ENCODE data around the gene CD22.
"Not testable (repeated sequence)": the region's sequence is repeated elsewhere in the genome, so short reads cannot be mapped to it uniquely, and the experiment has no call there.

The CD22 gene

GRCh38 chr19:35368378-35368777, 39.4 kb downstream of the CD22 start:
- no peak overlapping the region for H3K4me3 ChIP-seq (ENCODE audit: low read depth in 1 of 2, low read length in 2 of 2)
- H3K4me1 ChIP-seq (ENCODE audit: control insufficient read depth in 1 of 2, insufficient read depth in 2 of 2, low read length in 2 of 2): no peaks in the 10 kb centered on the region
- no peaks in the 10 kb centered on the region for H3K36me3 ChIP-seq (ENCODE audit: control insufficient read depth in 1 of 2, insufficient read depth in 2 of 2, low read length in 2 of 2)
- no peaks in the 10 kb centered on the region for H3K9me3 ChIP-seq (ENCODE audit: control insufficient read depth in 1 of 2, low read length in 2 of 2)
- no peak overlapping the region for H3K27ac ChIP-seq (ENCODE audit: low read length)
- H3K27me3 ChIP-seq (ENCODE audit: low read depth, low read length): no peaks in the 10 kb centered on the region

- no peaks in the 10 kb centered on the region for H3K36me3 ChIP-seq (ENCODE audit: control insufficient read depth in 1 of 2, insufficient read depth in 2 of 2, low read length in 2 of 2)
- no peak overlapping the region for H3K4me3 ChIP-seq (ENCODE audit: low read depth in 1 of 2, low read length in 2 of 2)
- H3K27ac ChIP-seq (ENCODE audit: low read length): no peak overlapping the region
- no peaks in the 10 kb centered on the region for H3K27me3 ChIP-seq (ENCODE audit: low read depth, low read length)
- no peaks in the 10 kb centered on the region for H3K4me1 ChIP-seq (ENCODE audit: control insufficient read depth in 1 of 2, insufficient read depth in 2 of 2, low read length in 2 of 2)
- no peaks in the 10 kb centered on the region for H3K9me3 ChIP-seq (ENCODE audit: control insufficient read depth in 1 of 2, low read length in 2 of 2)
These were observed 40.5 kb downstream of the CD22 start for GRCh38 chr19:35369522-35369921.

- Histone ChIP-seq H3K27ac (ENCODE audit: low read length) (no peak within 1 kb of the TSS), H3K9me3 (ENCODE audit: control insufficient read depth in 1 of 2, low read length in 2 of 2) (no peaks in the 10 kb centered on the region), H3K27me3 (ENCODE audit: low read depth, low read length) (no peaks in the 10 kb centered on the region), H3K36me3 (ENCODE audit: control insufficient read depth in 1 of 2, insufficient read depth in 2 of 2, low read length in 2 of 2) (no peaks in the 10 kb centered on the region), H3K4me1 (ENCODE audit: control insufficient read depth in 1 of 2, insufficient read depth in 2 of 2, low read length in 2 of 2) (no peaks in the 10 kb centered on the region), H3K4me3 (ENCODE audit: low read depth in 1 of 2, low read length in 2 of 2) (no peak within 1 kb of the TSS)
These were observed 41.7 kb downstream of the CD22 start, which contains the start of gene GPR42 for GRCh38 chr19:35370722-35371121. Gene GPR42, plus strand, starts transcription at chr19:35371068. Its CDS starts 292 bp downstream, at chr19:35371360.

GRCh38 chr19:35373492-35373891, 44.5 kb downstream of the CD22 start:
- H3K27ac ChIP-seq (ENCODE audit: low read length): no peak overlapping the region
- no peaks in the 10 kb centered on the region for H3K36me3 ChIP-seq (ENCODE audit: control insufficient read depth in 1 of 2, insufficient read depth in 2 of 2, low read length in 2 of 2)
- no peak overlapping the region for H3K4me3 ChIP-seq (ENCODE audit: low read depth in 1 of 2, low read length in 2 of 2)
- no peaks in the 10 kb centered on the region for H3K9me3 ChIP-seq (ENCODE audit: control insufficient read depth in 1 of 2, low read length in 2 of 2)
- no peaks in the 10 kb centered on the region for H3K4me1 ChIP-seq (ENCODE audit: control insufficient read depth in 1 of 2, insufficient read depth in 2 of 2, low read length in 2 of 2)
- no peaks in the 10 kb centered on the region for H3K27me3 ChIP-seq (ENCODE audit: low read depth, low read length)

GRCh38 chr19:35374031-35374430, 45.0 kb downstream of the CD22 start:
- H3K4me1 ChIP-seq (ENCODE audit: control insufficient read depth in 1 of 2, insufficient read depth in 2 of 2, low read length in 2 of 2); H3K4me3 ChIP-seq (ENCODE audit: low read depth in 1 of 2, low read length in 2 of 2); H3K36me3 ChIP-seq (ENCODE audit: control insufficient read depth in 1 of 2, insufficient read depth in 2 of 2, low read length in 2 of 2); H3K27ac ChIP-seq (ENCODE audit: low read length); H3K27me3 ChIP-seq (ENCODE audit: low read depth, low read length); H3K9me3 ChIP-seq (ENCODE audit: control insufficient read depth in 1 of 2, low read length in 2 of 2): not testable (repeated sequence)

- H3K27me3 ChIP-seq (ENCODE audit: low read depth, low read length): no peaks in the 10 kb centered on the region
- H3K27ac ChIP-seq (ENCODE audit: low read length): no peak overlapping the region
- peaks cover 0 to 7% of the 10 kb centered on the region in 2 donors for H3K4me1 ChIP-seq (ENCODE audit: control insufficient read depth in 1 of 2, insufficient read depth in 2 of 2, low read length in 2 of 2)
- no peaks in the 10 kb centered on the region for H3K36me3 ChIP-seq (ENCODE audit: control insufficient read depth in 1 of 2, insufficient read depth in 2 of 2, low read length in 2 of 2)
- no peak overlapping the region for H3K4me3 ChIP-seq (ENCODE audit: low read depth in 1 of 2, low read length in 2 of 2)
- H3K9me3 ChIP-seq (ENCODE audit: control insufficient read depth in 1 of 2, low read length in 2 of 2): no peaks in the 10 kb centered on the region
These were observed 46.7 kb downstream of the CD22 start for GRCh38 chr19:35375505-35376307.

- no peaks in the 10 kb centered on the region for H3K9me3 ChIP-seq (ENCODE audit: control insufficient read depth in 1 of 2, low read length in 2 of 2)
- no peak overlapping the region for H3K27ac ChIP-seq (ENCODE audit: low read length)
- H3K27me3 ChIP-seq (ENCODE audit: low read depth, low read length): no peaks in the 10 kb centered on the region
- no peak overlapping the region for H3K4me3 ChIP-seq (ENCODE audit: low read depth in 1 of 2, low read length in 2 of 2)
- no peaks in the 10 kb centered on the region for H3K36me3 ChIP-seq (ENCODE audit: control insufficient read depth in 1 of 2, insufficient read depth in 2 of 2, low read length in 2 of 2)
- peaks cover 0 to 12% of the 10 kb centered on the region in 2 donors for H3K4me1 ChIP-seq (ENCODE audit: control insufficient read depth in 1 of 2, insufficient read depth in 2 of 2, low read length in 2 of 2)
These were observed 48.7 kb downstream of the CD22 start for GRCh38 chr19:35377656-35378055.

- H3K27me3 ChIP-seq (ENCODE audit: low read depth, low read length): no peaks in the 10 kb centered on the region
- no peaks in the 10 kb centered on the region for H3K9me3 ChIP-seq (ENCODE audit: control insufficient read depth in 1 of 2, low read length in 2 of 2)
- no peaks in the 10 kb centered on the region for H3K36me3 ChIP-seq (ENCODE audit: control insufficient read depth in 1 of 2, insufficient read depth in 2 of 2, low read length in 2 of 2)
- H3K4me3 ChIP-seq (ENCODE audit: low read depth in 1 of 2, low read length in 2 of 2): no peak overlapping the region
- H3K27ac ChIP-seq (ENCODE audit: low read length): no peak overlapping the region
- peaks cover 0 to 12% of the 10 kb centered on the region in 2 donors for H3K4me1 ChIP-seq (ENCODE audit: control insufficient read depth in 1 of 2, insufficient read depth in 2 of 2, low read length in 2 of 2)
These were observed 49.4 kb downstream of the CD22 start for GRCh38 chr19:35378356-35378755.

GRCh38 chr19:35379545-35379944, 50.6 kb downstream of the CD22 start:
- H3K9me3 ChIP-seq (ENCODE audit: control insufficient read depth in 1 of 2, low read length in 2 of 2); H3K27ac ChIP-seq (ENCODE audit: low read length); H3K4me3 ChIP-seq (ENCODE audit: low read depth in 1 of 2, low read length in 2 of 2); H3K27me3 ChIP-seq (ENCODE audit: low read depth, low read length); H3K36me3 ChIP-seq (ENCODE audit: control insufficient read depth in 1 of 2, insufficient read depth in 2 of 2, low read length in 2 of 2): not testable (repeated sequence)
- peaks cover 0 to 12% of the 10 kb centered on the region in 2 donors for H3K4me1 ChIP-seq (ENCODE audit: control insufficient read depth in 1 of 2, insufficient read depth in 2 of 2, low read length in 2 of 2)

GRCh38 chr19:35379992-35380391, 51.0 kb downstream of the CD22 start:
- no peaks in the 10 kb centered on the region for H3K36me3 ChIP-seq (ENCODE audit: control insufficient read depth in 1 of 2, insufficient read depth in 2 of 2, low read length in 2 of 2)
- H3K27me3 ChIP-seq (ENCODE audit: low read depth, low read length): no peaks in the 10 kb centered on the region
- H3K27ac ChIP-seq (ENCODE audit: low read length): no peak overlapping the region
- H3K4me1 ChIP-seq (ENCODE audit: control insufficient read depth in 1 of 2, insufficient read depth in 2 of 2, low read length in 2 of 2): peaks cover 0 to 12% of the 10 kb centered on the region in 2 donors
- no peak overlapping the region for H3K4me3 ChIP-seq (ENCODE audit: low read depth in 1 of 2, low read length in 2 of 2)
- no peaks in the 10 kb centered on the region for H3K9me3 ChIP-seq (ENCODE audit: control insufficient read depth in 1 of 2, low read length in 2 of 2)

- peaks cover 0 to 12% of the 10 kb centered on the region in 2 donors for H3K4me1 ChIP-seq (ENCODE audit: control insufficient read depth in 1 of 2, insufficient read depth in 2 of 2, low read length in 2 of 2)
- H3K9me3 ChIP-seq (ENCODE audit: control insufficient read depth in 1 of 2, low read length in 2 of 2): no peaks in the 10 kb centered on the region
- no peaks in the 10 kb centered on the region for H3K36me3 ChIP-seq (ENCODE audit: control insufficient read depth in 1 of 2, insufficient read depth in 2 of 2, low read length in 2 of 2)
- H3K27ac ChIP-seq (ENCODE audit: low read length): no peak overlapping the region
- H3K4me3 ChIP-seq (ENCODE audit: low read depth in 1 of 2, low read length in 2 of 2): no peak overlapping the region
- H3K27me3 ChIP-seq (ENCODE audit: low read depth, low read length): no peaks in the 10 kb centered on the region
These were observed 51.6 kb downstream of the CD22 start for GRCh38 chr19:35380450-35381124.
